ENCODE measurements around the gene SH2D7. TPM values are rescaled to one million over a fixed set of nuclear protein-coding genes. Genes with fewer than 3 reads are reported as not detected.

Gene SH2D7
- polyA plus RNA-seq, 1 of the 3 experiments (the other 2 are of a cell fraction) = not detected

DNA sequence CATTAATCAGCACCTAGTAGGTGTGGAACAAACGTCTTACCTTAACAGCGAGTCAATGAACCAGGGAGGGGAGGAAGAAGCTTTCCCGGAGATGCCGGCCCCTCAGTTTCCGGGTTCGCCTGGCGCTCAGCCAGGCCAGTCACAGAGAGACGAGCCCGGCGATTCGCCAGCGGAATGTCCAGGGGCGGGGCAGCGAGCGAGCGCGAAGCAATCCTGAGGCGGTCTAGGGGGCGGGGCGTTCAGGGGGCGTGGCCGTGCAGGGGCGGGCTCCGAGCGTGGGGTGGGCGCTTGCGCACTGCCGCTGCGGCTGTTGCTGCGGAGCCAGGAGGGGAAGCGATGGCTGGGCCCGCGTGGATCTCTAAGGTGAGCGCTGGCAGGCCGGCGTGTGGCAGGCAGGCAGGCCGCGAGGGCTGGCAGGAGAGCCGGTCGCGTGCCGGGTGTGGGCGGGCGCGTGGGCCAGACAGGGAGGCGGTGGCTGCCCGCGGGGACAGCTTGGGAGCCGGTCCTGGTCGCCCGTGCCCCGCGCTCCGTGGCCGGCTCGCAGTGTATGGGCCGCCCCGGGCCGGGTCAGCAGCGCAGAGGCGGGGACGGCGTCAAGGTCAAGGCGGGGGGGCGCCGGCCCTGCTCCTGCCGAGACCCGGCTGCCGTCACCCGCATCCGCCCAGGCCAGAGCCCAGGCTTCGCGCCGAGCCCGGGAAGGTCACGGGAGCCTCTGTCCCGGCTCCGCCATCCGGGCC is 56.9 kb downstream of the SH2D7 start, which contains the start of gene IDH3A:
Gene IDH3A, plus strand, starts transcription at position 295 of the 737 bp plus-strand sequence. Its CDS starts 42 bp downstream, at position 337.
- H3K79me2 ChIP-seq (ENCODE audit: insufficient read depth) = peaks cover 52% of the 10 kb centered on the region
- WGBS (ENCODE audit: low lambda C conversion rate) = 1% methylated on average over 13 of the region's 79 CpGs
- no peaks in the 10 kb centered on the region for H4K20me1 ChIP-seq (ENCODE audit: insufficient read depth)
- H3K27ac ChIP-seq (ENCODE audit: low read depth in 2 of 2, low read length in 1 of 2) = peak within 1 kb of the TSS; percentile 41 to 54
- H3K9me2 ChIP-seq = no peaks in the 10 kb centered on the region
- peak within 1 kb of the TSS; percentile 84 for H3K9ac ChIP-seq
- peak within 1 kb of the TSS; percentile 97 for H3K4me2 ChIP-seq
- ChIA-PET CTCF (interaction anchor here (0.6 to 3.2 kb wide), 11 partner anchors 14 to 190 kb away, joined by 3 to 24 read pairs (median 5); partner anchors contain the start of gene CIB2), POLR2A (interaction anchor here (0.9 to 2.2 kb wide), 3 partner anchors 9 to 94 kb away, joined by 3 to 9 read pairs (median 3); partner anchors contain the start of gene CIB2)
- H3K4me3 ChIP-seq (ENCODE audit: low read depth in 2 of 2, low read length in 1 of 2) = peak within 1 kb of the TSS; percentile 61 to 77
- peak within 1 kb of the TSS; percentile 86 for H2AFZ ChIP-seq (ENCODE audit: low read depth)
- H3K36me3 ChIP-seq (replicated peaks in 1 of 2; ENCODE audit: control insufficient read depth in 1 of 2, insufficient read depth in 2 of 2, low read length in 1 of 2) = peaks cover 0 to 3% of the 10 kb centered on the region in 2 experiments
- no peaks in the 10 kb centered on the region for H3K9me3 ChIP-seq
- no peaks in the 10 kb centered on the region for H3K27me3 ChIP-seq (ENCODE audit: insufficient read depth)
- peak; percentile 100 for DNase-seq
- H3F3A ChIP-seq (replicated peaks; ENCODE audit: insufficient read depth) = no peaks in the 10 kb centered on the region
- H3K4me1 ChIP-seq (ENCODE audit: control insufficient read depth in 1 of 2, insufficient read depth in 2 of 2, low read depth in 1 of 2, low read length in 1 of 2) = peaks cover 7 to 12% of the 10 kb centered on the region in 2 experiments
- TF ChIP-seq RFX5 (IDR thresholded peaks at IDR 0.05; ENCODE audit: low read length) (no peak), GATA2 (CRISPR knock-in tag; IDR thresholded peaks at IDR 0.05) (no peak), MXI1 (IDR thresholded peaks at IDR 0.05; ENCODE audit: low read depth, low read length) (peak; percentile 93), SIN3A (IDR thresholded peaks at IDR 0.05; ENCODE audit: borderline replicate concordance, low read depth, low read length) (no peak; the same call in 1 of the 2 replicates), TAF1 (IDR thresholded peaks at IDR 0.05; ENCODE audit: borderline replicate concordance, low read depth, low read length) (peak; percentile 78), FOXM1 (IDR thresholded peaks at IDR 0.05; ENCODE audit: low read depth) (no peak), RXRA (IDR thresholded peaks at IDR 0.05; ENCODE audit: borderline replicate concordance, low read depth) (no peak), POLR2AphosphoS5 (IDR thresholded peaks at IDR 0.05; ENCODE audit: low read depth, low read length) (peak; percentile 95), GABPA (IDR thresholded peaks at IDR 0.05; ENCODE audit: low read depth) (peak; percentile 73), NFIC (IDR thresholded peaks at IDR 0.05; ENCODE audit: borderline replicate concordance) (peak; percentile 87), EZH2phosphoT487 (IDR thresholded peaks at IDR 0.05; ENCODE audit: borderline replicate concordance, low read depth) (no peak), NRF1 (IDR thresholded peaks at IDR 0.05; ENCODE audit: low read depth, low read length) (peak; percentile 63), TCF12 (IDR thresholded peaks at IDR 0.05) (no peak), YY1 (IDR thresholded peaks at IDR 0.05; ENCODE audit: low read depth) (no peak), TEAD4 (IDR thresholded peaks at IDR 0.05; ENCODE audit: borderline replicate concordance, insufficient read depth) (no peak), FOXJ3 (CRISPR knock-in tag; IDR thresholded peaks at IDR 0.05) (no peak), ELF1 (IDR thresholded peaks at IDR 0.05) (peak; percentile 88), SMC3 (IDR thresholded peaks at IDR 0.05; ENCODE audit: low read depth, low read length) (no peak), CHD2 (IDR thresholded peaks at IDR 0.05; ENCODE audit: low read length, partially characterized antibody) (peak; percentile 15)
- TF ChIP-seq, protein P1, sequence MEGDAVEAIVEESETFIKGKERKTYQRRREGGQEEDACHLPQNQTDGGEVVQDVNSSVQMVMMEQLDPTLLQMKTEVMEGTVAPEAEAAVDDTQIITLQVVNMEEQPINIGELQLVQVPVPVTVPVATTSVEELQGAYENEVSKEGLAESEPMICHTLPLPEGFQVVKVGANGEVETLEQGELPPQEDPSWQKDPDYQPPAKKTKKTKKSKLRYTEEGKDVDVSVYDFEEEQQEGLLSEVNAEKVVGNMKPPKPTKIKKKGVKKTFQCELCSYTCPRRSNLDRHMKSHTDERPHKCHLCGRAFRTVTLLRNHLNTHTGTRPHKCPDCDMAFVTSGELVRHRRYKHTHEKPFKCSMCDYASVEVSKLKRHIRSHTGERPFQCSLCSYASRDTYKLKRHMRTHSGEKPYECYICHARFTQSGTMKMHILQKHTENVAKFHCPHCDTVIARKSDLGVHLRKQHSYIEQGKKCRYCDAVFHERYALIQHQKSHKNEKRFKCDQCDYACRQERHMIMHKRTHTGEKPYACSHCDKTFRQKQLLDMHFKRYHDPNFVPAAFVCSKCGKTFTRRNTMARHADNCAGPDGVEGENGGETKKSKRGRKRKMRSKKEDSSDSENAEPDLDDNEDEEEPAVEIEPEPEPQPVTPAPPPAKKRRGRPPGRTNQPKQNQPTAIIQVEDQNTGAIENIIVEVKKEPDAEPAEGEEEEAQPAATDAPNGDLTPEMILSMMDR (IDR thresholded peaks at IDR 0.05) = no peak
- TF ChIP-seq, protein P2, sequence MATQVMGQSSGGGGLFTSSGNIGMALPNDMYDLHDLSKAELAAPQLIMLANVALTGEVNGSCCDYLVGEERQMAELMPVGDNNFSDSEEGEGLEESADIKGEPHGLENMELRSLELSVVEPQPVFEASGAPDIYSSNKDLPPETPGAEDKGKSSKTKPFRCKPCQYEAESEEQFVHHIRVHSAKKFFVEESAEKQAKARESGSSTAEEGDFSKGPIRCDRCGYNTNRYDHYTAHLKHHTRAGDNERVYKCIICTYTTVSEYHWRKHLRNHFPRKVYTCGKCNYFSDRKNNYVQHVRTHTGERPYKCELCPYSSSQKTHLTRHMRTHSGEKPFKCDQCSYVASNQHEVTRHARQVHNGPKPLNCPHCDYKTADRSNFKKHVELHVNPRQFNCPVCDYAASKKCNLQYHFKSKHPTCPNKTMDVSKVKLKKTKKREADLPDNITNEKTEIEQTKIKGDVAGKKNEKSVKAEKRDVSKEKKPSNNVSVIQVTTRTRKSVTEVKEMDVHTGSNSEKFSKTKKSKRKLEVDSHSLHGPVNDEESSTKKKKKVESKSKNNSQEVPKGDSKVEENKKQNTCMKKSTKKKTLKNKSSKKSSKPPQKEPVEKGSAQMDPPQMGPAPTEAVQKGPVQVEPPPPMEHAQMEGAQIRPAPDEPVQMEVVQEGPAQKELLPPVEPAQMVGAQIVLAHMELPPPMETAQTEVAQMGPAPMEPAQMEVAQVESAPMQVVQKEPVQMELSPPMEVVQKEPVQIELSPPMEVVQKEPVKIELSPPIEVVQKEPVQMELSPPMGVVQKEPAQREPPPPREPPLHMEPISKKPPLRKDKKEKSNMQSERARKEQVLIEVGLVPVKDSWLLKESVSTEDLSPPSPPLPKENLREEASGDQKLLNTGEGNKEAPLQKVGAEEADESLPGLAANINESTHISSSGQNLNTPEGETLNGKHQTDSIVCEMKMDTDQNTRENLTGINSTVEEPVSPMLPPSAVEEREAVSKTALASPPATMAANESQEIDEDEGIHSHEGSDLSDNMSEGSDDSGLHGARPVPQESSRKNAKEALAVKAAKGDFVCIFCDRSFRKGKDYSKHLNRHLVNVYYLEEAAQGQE (IDR thresholded peaks at IDR 0.05; ENCODE audit: low read depth, low read length) = no peak
- TF ChIP-seq, protein P3, sequence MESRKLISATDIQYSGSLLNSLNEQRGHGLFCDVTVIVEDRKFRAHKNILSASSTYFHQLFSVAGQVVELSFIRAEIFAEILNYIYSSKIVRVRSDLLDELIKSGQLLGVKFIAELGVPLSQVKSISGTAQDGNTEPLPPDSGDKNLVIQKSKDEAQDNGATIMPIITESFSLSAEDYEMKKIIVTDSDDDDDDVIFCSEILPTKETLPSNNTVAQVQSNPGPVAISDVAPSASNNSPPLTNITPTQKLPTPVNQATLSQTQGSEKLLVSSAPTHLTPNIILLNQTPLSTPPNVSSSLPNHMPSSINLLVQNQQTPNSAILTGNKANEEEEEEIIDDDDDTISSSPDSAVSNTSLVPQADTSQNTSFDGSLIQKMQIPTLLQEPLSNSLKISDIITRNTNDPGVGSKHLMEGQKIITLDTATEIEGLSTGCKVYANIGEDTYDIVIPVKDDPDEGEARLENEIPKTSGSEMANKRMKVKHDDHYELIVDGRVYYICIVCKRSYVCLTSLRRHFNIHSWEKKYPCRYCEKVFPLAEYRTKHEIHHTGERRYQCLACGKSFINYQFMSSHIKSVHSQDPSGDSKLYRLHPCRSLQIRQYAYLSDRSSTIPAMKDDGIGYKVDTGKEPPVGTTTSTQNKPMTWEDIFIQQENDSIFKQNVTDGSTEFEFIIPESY (IDR thresholded peaks at IDR 0.05; ENCODE audit: borderline replicate concordance, low read depth) = no peak
- TF ChIP-seq, protein P4, sequence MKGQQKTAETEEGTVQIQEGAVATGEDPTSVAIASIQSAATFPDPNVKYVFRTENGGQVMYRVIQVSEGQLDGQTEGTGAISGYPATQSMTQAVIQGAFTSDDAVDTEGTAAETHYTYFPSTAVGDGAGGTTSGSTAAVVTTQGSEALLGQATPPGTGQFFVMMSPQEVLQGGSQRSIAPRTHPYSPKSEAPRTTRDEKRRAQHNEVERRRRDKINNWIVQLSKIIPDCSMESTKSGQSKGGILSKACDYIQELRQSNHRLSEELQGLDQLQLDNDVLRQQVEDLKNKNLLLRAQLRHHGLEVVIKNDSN (IDR thresholded peaks at IDR 0.05; ENCODE audit: borderline replicate concordance, low read depth) = no peak
- TF ChIP-seq, protein P5, sequence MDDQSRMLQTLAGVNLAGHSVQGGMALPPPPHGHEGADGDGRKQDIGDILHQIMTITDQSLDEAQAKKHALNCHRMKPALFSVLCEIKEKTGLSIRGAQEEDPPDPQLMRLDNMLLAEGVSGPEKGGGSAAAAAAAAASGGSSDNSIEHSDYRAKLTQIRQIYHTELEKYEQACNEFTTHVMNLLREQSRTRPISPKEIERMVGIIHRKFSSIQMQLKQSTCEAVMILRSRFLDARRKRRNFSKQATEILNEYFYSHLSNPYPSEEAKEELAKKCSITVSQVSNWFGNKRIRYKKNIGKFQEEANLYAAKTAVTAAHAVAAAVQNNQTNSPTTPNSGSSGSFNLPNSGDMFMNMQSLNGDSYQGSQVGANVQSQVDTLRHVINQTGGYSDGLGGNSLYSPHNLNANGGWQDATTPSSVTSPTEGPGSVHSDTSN (IDR thresholded peaks at IDR 0.05) = no peak

Measured in SK-N-SH (cell line).